PC-3 (cell line): ENCODE measurements around the gene PCSK5. TPM values are rescaled to one million over a fixed set of nuclear protein-coding genes. Genes with fewer than 3 reads are reported as not detected.

Experiments used
- ATAC-seq: fragments of 200-7000 bp; cut with Tn5 transposase; 2 replicates; pipeline ENCODE4 v1.9.1; 2020; ENCODE audit warnings: mild to moderate bottlenecking, moderate library complexity
- BruUV-seq: library from RNA; stranded (reverse); fragments of 400-500 nt; replicated peaks from 2 replicates; lab custom pipeline; 2021; lab: Mats Ljungman, UMichigan
- CTCF ChIA-PET: fragments of 300-600 bp; sonication (Branson Sonifier 250); formaldehyde crosslinking; loops from one replicate; lab custom pipeline; 2022; ENCODE audit warnings: antibody characterized with exemption; lab: Charles Lee
- POLR2A ChIA-PET: fragments of 300-600 bp; sonication (Branson Sonifier 250); formaldehyde crosslinking; loops from one replicate; lab custom pipeline; 2022; ENCODE audit warnings: antibody characterized with exemption; ENCODE audit not compliant: unreplicated experiment; lab: Charles Lee
- DNase-seq: peaks from one replicate; pipeline ENCODE4 v3.0.0-alpha.2; 2015
- H2AFZ ChIP-seq: fragments of 300-600 bp; sonication (generic); 2 replicates; pipeline ENCODE4 v1.6.0; 2016; ENCODE audit warnings: antibody characterized with exemption, low read length
- H3F3A ChIP-seq: fragments of 300-600 bp; sonication (generic); one replicate; pipeline ENCODE4 v1.6.0; 2017; ENCODE audit warnings: antibody characterized with exemption, low read length, control low read depth, mild to moderate bottlenecking; ENCODE audit not compliant: unreplicated experiment
- H3K27ac ChIP-seq: fragments of 300-600 bp; sonication (generic); 2 replicates; pipeline ENCODE4 v1.5.1; 2016; ENCODE audit warnings: mild to moderate bottlenecking, low read length
- H3K27me3 ChIP-seq: fragments of 300-600 bp; sonication (generic); 2 replicates; pipeline ENCODE4 v1.6.1; 2016; ENCODE audit warnings: low read length, mixed read lengths
- H3K36me3 ChIP-seq: fragments of 300-600 bp; sonication (generic); 2 replicates; pipeline ENCODE4 v1.6.1; 2016; ENCODE audit warnings: low read depth, mixed run types, low read length, mixed read lengths
- H3K4me1 ChIP-seq: fragments of 300-600 bp; sonication (generic); 2 replicates; pipeline ENCODE4 v1.5.1; 2016; ENCODE audit warnings: low read length; ENCODE audit not compliant: insufficient read depth
- H3K4me2 ChIP-seq: fragments of 300-600 bp; sonication (generic); 2 replicates; pipeline ENCODE4 v1.6.0; 2016; ENCODE audit warnings: low read length
- H3K4me3 ChIP-seq: fragments of 300-600 bp; sonication (generic); 2 replicates; pipeline ENCODE4 v1.5.1; 2016; ENCODE audit warnings: mild to moderate bottlenecking, low read length, mixed read lengths
- H3K79me2 ChIP-seq: fragments of 300-600 bp; sonication (generic); 2 replicates; pipeline ENCODE4 v1.6.1; 2017; ENCODE audit warnings: low read length, mixed read lengths
- H3K9ac ChIP-seq: fragments of 300-600 bp; sonication (generic); 2 replicates; pipeline ENCODE4 v1.6.0; 2016; ENCODE audit warnings: mild to moderate bottlenecking, low read length
- H3K9me2 ChIP-seq: fragments of 300-600 bp; sonication (generic); replicated peaks from 2 replicates; pipeline ENCODE4 v1.6.1; 2016; ENCODE audit warnings: mixed run types, low read length, mixed read lengths
- H3K9me3 ChIP-seq: fragments of 300-600 bp; sonication (generic); 2 replicates; pipeline ENCODE4 v1.6.1; 2016; ENCODE audit warnings: low read length, mixed read lengths
- H4K20me1 ChIP-seq: fragments of 300-600 bp; sonication (generic); 2 replicates; pipeline ENCODE4 v1.6.1; 2016; ENCODE audit warnings: low read length, mixed read lengths
- CTCF ChIP-seq: fragments of 300-600 bp; sonication (generic); conservative IDR thresholded peaks from 2 replicates; pipeline ENCODE4 v1.5.1; 2017; ENCODE audit warnings: antibody characterized with exemption, low read depth, mild to moderate bottlenecking, low read length
- EZH2 ChIP-seq: fragments of 300-600 bp; sonication (generic); IDR thresholded peaks from one replicate; pipeline ENCODE4 v1.6.1; 2017; ENCODE audit warnings: antibody characterized with exemption, mild to moderate bottlenecking, low read length; ENCODE audit not compliant: unreplicated experiment
- EZH2phosphoT487 ChIP-seq: fragments of 300-600 bp; sonication (generic); IDR thresholded peaks from 2 replicates; pipeline ENCODE4 v1.6.1; 2018; ENCODE audit warnings: mild to moderate bottlenecking, antibody characterized with exemption, low read length, borderline replicate concordance
- intact Hi-C: fragments of 100-400 bp; cut with micrococcal nuclease; formaldehyde crosslinking; loops from 2 replicates; pipeline ENCODE4 v1.9.0; 2023
- total RNA-seq: library from RNA; depleted of rRNA; stranded (reverse); fragments of >200 nt; gene quantifications from 2 replicates; pipeline ENCODE4 v1.2.3, GENCODE V29; 2014

The PCSK5 gene
- total RNA-seq, 1 experiment from 2014 or later, result not detected

GRCh38 chr9:76107482-76107881, 217.0 kb downstream of the PCSK5 start:
- Histone ChIP-seq H3K79me2 (no peaks in the 10 kb centered on the region), H3K36me3 (no peaks in the 10 kb centered on the region), H3K27ac (no peak overlapping the region), H2AFZ (no peak overlapping the region), H3K4me3 (no peak overlapping the region), H4K20me1 (no peaks in the 10 kb centered on the region), H3K4me1 (no peaks in the 10 kb centered on the region), H3F3A (no peaks in the 10 kb centered on the region), H3K9me2 (no peaks in the 10 kb centered on the region), H3K9me3 (no peaks in the 10 kb centered on the region), H3K27me3 (no peaks in the 10 kb centered on the region), H3K4me2 (no peak overlapping the region), H3K9ac (no peak overlapping the region)
- TF ChIP-seq CTCF (no peak), EZH2 (no peak)
- CTCF ChIA-PET, result no interaction called here
- POLR2A ChIA-PET, result no interaction called here
- intact Hi-C loops, result no loop called here
- DNase-seq (no peak), ATAC-seq (no peak)
- no TSS peak for BruUV-seq

DNA sequence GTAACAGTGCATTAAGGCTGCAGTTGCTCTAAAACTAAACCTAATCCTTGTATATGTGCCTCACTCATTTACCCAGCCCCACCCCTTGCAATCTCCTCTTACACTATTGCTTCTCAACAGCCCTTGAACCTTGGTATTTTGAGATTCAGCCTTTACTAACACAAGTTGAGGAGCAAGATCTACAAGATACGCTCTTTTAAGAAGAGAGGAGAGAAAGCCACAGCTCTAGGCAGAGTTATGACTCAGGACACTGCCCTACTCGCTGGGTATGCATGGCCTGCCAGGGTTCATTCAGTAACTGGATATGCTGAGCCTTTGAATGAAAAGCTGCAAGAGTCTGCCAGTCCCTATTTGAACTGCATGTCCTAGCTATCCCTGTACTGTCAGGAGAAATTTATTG, 219.5 kb downstream of the PCSK5 start:
- no peak for ATAC-seq
- Histone ChIP-seq H3K36me3 (no peaks in the 10 kb centered on the region), H2AFZ (no peak overlapping the region), H3K9me3 (no peaks in the 10 kb centered on the region), H3F3A (no peaks in the 10 kb centered on the region), H3K79me2 (no peaks in the 10 kb centered on the region), H3K27me3 (no peaks in the 10 kb centered on the region), H3K4me1 (no peaks in the 10 kb centered on the region), H3K4me2 (no peak overlapping the region), H4K20me1 (no peaks in the 10 kb centered on the region), H3K4me3 (no peak overlapping the region), H3K9ac (no peak overlapping the region), H3K27ac (no peak overlapping the region), H3K9me2 (no peaks in the 10 kb centered on the region)
- no peak for DNase-seq
- BruUV-seq, result no TSS peak
- no peak for TF ChIP-seq EZH2
- TF ChIP-seq EZH2phosphoT487, result no peak
- TF ChIP-seq CTCF, result no peak
- ChIA-PET POLR2A (no interaction called here), CTCF (no interaction called here)
- intact Hi-C loops, result no loop called here

- H3K27me3 ChIP-seq, result no peaks in the 10 kb centered on the region
- no peak overlapping the region for H2AFZ ChIP-seq
- BruUV-seq, result no TSS peak
- no peaks in the 10 kb centered on the region for H3K79me2 ChIP-seq
- H3K9me2 ChIP-seq, result no peaks in the 10 kb centered on the region
- CTCF ChIA-PET, result no interaction called here
- TF ChIP-seq CTCF (no peak), EZH2 (no peak), EZH2phosphoT487 (no peak)
- no peak overlapping the region for H3K4me2 ChIP-seq
- H4K20me1 ChIP-seq, result no peaks in the 10 kb centered on the region
- no peak for DNase-seq
- POLR2A ChIA-PET, result no interaction called here
- no peaks in the 10 kb centered on the region for H3K9me3 ChIP-seq
- H3K9ac ChIP-seq, result no peak overlapping the region
- no peaks in the 10 kb centered on the region for H3F3A ChIP-seq
- no peaks in the 10 kb centered on the region for H3K4me1 ChIP-seq
- no peaks in the 10 kb centered on the region for H3K36me3 ChIP-seq
- ATAC-seq, result no peak
- intact Hi-C loops, result no loop called here
- H3K4me3 ChIP-seq, result no peak overlapping the region
- H3K27ac ChIP-seq, result no peak overlapping the region
Observed at GRCh38 chr9:76112151-76112550, 221.7 kb downstream of the PCSK5 start.
